GM18867 (cell line): Measurements from ENCODE around the gene SLC2A1.

Experiments
- ATAC-seq: cut with Tn5 transposase; IDR thresholded peaks from one replicate; pipeline ENCODE4 v1.9.1; 2021; ENCODE audit warnings: mild to moderate bottlenecking, moderate library complexity; ENCODE audit not compliant: unreplicated experiment

SLC2A1 gene

DNA sequence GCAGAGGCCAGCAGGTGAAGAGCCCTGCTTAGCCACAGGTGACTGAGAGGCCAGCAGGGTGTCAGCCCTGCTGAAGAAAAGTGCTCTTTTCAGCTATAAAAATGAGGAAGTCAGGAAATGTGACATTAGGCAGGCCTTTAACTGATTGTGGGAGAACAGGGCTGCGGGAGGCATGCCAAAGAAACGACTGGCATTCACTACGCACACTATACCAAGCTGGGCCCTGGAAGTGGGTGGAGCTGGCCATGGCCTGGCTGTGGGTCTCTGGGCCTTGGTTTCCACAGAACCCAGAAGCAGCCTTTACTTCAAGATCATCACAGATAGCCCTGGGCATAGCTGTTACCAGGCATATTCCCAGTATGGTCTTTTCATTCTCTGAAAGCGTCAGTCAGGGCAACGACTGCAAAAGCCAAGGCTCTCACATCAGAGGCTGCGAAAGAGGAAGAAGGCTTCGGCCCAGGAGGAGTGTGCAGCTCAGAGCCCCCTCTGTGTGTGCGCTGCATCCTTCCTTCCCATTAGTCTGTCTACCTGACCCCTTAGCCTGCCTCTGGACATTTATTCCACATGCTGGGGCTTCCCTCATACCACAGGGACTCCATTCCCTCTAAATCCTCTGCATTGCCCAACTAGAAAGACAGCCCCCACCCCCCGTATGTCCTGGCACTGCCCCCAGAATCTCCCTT is 14.3 kb downstream of the SLC2A1 start:
- ATAC-seq, result no peak

- no peak for ATAC-seq
Measured at GRCh38 chr1:42943728-42944127, 14.9 kb downstream of the SLC2A1 start.

DNA sequence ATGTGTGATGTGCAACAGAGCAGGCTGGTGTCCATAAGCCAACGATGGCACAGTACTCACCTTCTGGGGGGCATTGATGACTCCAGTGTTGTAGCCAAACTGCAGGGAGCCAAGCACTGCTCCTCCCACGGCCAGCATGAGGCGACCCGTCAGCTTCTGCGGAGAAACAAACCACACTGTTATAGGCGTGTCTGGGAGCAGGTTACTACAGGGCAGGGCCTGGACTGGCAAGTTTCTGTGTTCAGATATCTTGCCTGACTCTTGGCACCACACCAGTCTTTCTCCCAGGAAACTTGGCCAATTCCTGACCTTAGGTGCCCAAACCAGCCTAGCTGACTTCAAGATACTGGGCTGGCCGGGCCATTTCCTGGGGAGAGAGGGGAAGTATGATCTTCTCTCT is 15.5 kb downstream of the SLC2A1 start:
- ATAC-seq, result no peak

DNA sequence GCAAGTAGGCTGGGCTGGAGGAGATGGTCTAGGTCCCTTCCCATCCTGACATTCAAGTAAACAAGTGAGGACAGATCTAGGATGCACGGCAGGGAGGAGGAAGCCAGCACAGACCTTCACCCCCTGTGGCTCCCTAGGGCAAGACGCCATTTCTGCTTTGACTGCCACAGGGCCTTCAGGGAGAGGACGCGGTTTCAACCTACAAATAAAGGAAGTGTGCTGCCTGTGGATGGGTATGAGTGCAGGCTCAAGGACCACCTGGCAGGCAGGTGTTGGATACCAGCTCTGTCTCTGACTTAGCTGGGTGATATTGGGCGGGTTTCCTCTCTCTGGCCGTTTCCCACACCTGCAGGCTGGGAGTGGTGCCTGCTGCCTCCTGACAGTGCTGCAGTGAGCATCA is 16.2 kb downstream of the SLC2A1 start:
- ATAC-seq, result no peak

DNA sequence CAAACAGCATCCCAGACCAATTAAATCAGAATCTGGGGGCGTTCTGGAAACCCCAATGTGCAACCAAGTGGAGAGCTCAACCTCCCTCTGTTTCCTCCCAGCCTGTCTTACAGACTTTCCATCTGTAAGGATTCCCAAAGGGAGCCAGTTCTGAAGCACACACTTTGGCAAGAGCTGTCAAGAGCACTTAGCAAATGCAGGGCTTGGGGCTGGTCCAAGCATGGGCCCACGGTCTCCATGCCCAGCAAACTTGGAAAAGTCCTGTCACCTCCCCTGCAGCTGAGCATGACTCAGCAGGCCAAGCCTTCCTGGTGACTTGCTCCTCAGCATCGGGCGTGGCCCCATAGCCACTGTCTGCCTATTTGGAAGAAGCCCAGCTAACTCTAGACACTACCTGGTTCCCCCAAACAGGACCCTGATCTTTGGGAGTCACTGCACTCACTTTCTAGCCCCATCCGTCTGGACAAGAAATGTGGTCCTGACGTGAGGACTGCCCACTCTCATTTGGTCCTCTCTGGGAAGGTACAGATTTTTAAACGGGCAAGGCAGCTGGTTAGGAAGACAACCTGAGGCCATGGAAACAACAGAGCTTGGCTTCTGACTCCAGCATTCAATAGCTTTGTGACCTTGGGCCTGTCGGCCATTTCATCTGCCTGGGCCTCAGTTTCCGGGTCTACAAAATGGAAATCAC is 16.9 kb downstream of the SLC2A1 start:
- ATAC-seq, result no peak

GRCh38 chr1:42940851-42941639 is 17.6 kb downstream of the SLC2A1 start:
- no peak for ATAC-seq

DNA sequence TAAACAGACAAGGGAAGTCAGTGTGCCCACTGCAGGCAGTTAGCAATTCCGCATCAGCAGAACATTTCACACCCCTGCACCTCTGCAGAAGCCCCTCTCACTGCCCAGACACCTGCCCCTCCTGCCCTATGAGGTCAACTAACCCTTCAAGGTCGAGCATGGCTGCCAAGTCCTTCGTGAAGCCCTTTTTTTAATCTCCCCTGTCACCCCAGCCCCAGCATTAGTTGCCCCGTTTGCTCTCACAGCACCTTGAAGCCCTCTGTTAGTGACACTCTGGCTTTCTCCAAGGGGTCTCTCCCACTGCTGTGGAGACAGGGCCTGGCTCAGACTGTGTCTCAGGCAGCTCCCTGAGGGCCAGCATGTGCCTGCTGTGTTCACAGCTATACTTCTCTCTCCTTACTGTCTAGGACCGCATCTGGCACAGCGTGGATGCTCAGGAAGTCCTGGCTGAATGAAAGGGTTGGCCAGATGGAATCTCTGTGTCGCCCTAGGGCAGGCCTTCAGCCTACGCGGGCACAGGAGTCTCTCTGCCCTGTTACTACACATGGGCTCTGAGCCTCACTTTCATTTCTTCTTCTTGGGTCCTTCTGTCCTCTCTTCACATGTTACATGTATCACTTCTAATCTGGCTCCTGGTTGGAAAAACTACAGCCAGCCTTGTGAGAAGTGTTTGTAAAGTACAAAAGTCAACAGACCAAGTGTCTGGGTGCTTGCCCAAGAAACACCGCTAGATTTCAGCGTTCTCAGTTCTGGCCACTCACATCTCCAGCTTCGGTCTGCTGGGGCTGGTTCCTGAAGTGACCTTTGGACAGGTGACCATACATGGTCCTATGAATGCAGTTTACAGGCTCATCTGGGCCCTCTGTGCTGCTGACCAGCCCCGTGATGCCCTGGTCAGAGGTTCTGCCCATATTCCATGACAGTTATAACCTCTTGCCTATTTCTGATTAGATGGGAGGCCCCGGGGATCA is 19.7 kb downstream of the SLC2A1 start:
- ATAC-seq, result no peak

DNA sequence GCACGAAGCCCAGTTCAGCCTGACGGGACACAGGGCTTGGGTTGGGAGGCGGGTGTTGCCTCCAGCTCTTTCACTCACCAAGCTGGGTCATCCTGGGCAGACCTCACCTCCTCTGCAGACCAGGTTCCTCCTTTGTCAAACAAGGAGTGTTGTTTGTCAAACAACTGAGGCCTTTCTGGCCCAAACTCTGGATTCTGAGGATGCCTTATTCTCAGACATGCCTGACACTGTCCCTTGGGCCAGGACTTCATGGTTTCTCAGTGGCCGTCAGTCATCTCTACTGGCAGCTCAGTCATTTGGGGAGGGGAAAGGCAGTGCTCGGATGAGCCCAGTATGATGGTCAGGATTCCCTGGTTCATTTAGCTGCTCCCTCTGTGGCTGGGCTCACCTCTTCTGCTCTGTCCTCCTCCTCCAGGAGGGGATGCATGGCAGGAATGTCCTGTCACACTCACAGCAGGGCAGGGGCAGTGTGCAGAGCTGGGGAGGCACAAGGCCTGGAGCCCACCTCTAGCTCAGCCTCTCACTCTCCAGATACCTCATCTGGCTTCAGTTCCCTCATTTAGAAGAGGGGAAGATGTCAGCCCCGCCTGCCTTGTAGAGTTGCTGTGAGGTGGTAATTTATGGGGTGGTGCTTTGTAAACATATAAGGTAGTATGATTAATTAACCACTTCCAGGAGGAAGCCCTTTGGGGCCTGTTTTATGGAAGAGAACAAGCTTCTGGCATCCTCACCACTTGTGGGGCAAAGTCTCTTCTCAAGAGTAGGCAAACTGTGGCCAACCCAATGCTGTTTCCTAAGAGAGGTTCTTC is 20.6 kb downstream of the SLC2A1 start:
- ATAC-seq, result no peak

DNA sequence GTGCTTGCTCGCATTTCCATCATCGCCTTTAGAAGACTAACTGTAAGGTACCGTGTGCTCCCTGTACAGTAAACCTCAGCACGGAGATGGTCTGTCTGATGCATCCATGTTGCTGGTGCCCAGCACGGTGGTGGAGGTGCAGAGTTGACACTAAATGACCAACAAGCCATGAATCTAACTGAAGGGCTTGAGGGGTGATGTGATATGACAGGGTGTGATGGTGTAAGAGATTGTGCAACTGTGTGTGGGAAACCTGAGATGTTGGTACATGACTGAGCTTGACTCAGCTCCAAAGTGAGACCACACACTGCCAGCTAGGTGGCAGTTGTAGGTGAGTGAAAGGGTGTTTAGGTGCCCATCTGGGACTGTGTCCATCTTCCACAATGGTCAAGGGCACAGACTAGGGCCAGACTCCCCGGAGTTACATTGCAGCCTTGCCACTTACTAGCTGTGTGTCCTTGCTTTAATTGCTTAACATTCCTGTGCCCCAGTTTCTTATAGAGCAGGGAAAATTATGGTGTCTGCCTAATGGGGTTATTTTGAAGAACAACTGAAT is 21.4 kb downstream of the SLC2A1 start:
- no peak for ATAC-seq

DNA sequence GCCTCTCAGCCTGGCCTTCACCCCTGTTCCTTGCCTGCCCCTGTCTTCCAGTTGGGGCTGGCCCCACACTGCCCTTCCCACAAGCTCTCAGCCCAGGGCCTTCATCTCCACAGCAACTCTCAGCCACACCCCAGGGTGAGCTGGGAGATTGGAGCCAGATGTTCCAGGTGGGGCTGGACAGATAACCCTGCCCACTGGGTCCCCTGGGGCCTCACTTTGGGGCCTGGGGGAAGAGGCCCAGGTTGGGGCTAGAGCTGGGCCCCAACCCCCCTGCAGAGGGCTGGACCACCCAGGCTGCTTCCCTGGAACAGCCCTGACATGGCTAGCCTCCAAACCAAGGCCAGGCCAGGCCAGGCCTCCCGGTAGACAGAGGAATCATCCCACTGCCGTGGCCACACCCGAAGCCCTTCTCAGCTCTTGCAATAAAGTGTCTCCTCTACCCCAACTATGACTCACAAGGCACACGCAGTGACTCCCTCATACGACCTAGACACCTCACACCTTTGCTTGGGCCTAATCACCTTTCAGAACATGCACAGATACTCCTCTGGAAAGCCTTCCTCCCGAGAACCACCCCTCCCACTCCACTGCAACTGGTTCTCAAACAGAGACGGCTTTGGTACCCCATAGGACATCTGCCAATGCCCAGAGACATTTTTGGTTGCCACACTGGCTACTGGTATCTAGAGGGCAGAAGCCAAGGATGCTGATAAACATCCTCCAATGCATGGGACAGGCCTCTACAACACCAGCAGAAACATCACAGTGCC is 22.2 kb downstream of the SLC2A1 start:
- ATAC-seq, result no peak

DNA sequence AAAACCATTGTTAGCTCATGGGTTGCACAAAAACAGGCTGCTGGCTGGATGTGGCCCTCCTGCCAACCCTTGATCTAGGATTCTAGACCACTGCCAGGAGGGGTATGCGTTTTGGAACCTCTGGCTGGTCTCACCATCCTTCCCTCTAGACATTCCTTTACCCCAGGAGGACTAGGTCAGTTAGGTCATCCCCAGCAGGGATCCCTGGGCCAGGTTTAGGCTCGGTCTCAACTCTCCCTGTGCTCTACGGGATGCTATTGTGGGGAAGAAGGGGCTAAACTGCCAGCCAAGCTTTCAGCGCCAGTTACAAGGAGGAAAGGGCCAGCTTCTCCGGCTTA is 22.7 kb downstream of the SLC2A1 start:
- no peak for ATAC-seq

GRCh38 chr1:42935313-42935895 is 23.3 kb downstream of the SLC2A1 start:
- ATAC-seq, result no peak

- ATAC-seq, result no peak
Measured at GRCh38 chr1:42934541-42935312, 23.9 kb downstream of the SLC2A1 start.

DNA sequence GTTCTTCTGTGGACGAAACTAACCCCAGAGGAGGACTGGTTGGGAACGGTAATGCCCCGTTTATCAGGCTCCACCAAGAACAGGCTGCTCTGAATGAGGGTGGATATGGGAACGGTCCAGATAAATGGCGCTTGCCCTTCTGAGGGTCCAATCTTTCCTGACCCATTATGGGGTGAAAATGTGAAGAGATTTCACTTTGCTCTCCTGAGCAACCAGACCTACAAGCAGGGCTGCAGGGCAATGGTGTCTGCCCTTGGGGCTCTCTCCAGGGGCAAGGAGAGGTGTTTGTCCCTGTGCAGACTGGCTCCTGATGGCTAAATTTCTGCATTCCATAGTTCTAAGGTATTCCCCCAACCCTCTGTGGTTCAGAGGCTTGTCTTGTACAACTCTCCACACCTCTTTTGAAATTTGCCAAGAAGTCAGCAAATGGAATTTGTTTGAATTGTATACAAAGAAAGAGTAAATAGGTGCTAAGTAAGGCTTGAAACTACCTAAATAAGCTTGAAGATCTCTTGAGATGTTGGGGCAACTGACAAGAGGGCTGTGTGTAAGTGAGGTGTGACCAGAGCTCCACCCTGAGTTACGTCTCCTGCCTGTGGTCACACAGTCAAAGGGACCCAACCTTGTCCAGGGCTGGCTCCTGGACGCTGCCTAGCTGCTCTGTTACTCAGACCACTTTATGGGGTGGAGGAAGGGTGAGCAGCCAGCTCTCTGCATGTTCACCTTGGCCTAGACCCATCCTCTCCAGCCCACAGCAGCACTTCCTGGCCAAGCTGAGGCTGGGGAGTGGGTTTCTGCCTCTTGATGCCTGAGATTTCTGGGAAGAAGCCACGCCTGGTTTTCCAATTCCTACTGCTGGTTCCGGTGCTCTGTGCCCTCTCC is 24.8 kb downstream of the SLC2A1 start:
- ATAC-seq, result no peak

DNA sequence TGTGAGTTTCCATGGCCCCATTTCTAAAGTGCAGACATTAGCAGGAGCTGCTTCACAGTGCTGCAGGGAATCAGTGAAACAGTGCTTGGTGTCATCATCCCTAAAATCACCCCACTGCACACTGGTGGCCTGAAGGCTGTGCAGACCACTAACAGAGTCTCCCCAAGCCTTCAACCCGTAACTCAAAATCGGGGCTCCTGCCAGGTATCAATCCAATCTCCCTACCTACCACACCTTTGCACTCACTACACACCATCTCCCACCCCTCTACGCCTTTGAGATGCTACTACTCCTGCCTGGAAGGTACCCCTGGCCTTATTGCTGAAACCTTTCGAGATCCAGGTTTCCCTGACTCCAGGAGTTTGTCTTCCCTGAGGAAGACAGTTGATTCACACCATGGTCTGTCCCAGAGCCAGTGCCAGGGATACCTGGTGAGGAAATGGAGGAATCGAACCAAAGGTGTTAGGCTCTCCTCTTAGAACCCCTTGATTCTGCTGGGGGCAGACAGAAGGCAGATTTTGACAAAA is 25.5 kb downstream of the SLC2A1 start:
- no peak for ATAC-seq

DNA sequence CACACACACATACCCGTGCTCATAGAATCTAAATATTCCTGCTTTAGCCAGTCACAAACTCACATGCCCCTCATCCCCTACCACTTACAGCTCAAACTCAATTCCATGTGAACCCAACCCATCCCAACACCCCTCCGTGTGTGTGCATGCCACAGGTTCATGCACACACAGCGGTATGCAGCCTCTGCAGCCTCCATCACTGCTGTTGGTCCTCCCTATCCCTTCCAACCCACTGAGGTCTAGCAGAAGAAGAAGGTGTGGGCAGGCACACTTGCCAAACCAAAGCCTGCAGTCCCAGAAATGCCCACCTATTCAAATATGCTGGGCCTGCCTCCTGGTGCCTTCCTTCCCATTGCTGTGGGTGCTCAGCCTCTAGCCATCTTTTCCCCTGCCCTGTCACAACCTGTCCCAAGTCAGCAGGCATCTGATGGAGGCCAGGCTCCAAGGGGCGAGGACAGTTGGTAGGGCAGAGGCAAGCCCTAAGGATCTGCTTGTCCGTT is 26.2 kb downstream of the SLC2A1 start:
- no peak for ATAC-seq
